NCI-H82 (cell line): Measurements from ENCODE around the gene TINCR.
"Not testable (repeated sequence)": the region's sequence is repeated elsewhere in the genome, so short reads cannot be mapped to it uniquely, and the experiment has no call there.

Source experiments
- DNase-seq: peaks from one replicate; lab custom pipeline; 2025; lab: John Stamatoyannopoulos, UW

Gene TINCR

GRCh38 chr19:5567360-5567969, at the start of gene TINCR:
TSS of gene TINCR (minus strand) at chr19:5567953.
- DNase-seq: peak; percentile 19

- DNase-seq: no peak
Measured at GRCh38 chr19:5617080-5617479, 49.3 kb upstream of the TINCR start.

- DNase-seq: no peak
Measured at GRCh38 chr19:5615756-5616327, 48.1 kb upstream of the TINCR start.

GRCh38 chr19:5612891-5613865, 45.4 kb upstream of the TINCR start:
- no peak for DNase-seq

- DNase-seq: no peak
Measured at GRCh38 chr19:5609881-5610448, 42.2 kb upstream of the TINCR start.

- DNase-seq: not testable (repeated sequence)
Measured at GRCh38 chr19:5608766-5609165, 41.0 kb upstream of the TINCR start.

GRCh38 chr19:5608291-5608690, 40.5 kb upstream of the TINCR start:
- no peak for DNase-seq

GRCh38 chr19:5607318-5608275, 39.8 kb upstream of the TINCR start:
- no peak for DNase-seq

GRCh38 chr19:5605362-5605761, 37.6 kb upstream of the TINCR start:
- no peak for DNase-seq

- no peak for DNase-seq
Measured at GRCh38 chr19:5603626-5604025, 35.9 kb upstream of the TINCR start.

- no peak for DNase-seq
Measured at GRCh38 chr19:5600797-5601196, 33.0 kb upstream of the TINCR start.

- DNase-seq: no peak
Measured at GRCh38 chr19:5595745-5596144, 28.0 kb upstream of the TINCR start.

GRCh38 chr19:5595129-5595528, 27.4 kb upstream of the TINCR start:
- no peak for DNase-seq

GRCh38 chr19:5594521-5594950, 26.8 kb upstream of the TINCR start:
- DNase-seq: no peak

GRCh38 chr19:5593343-5594255, 25.8 kb upstream of the TINCR start:
- DNase-seq: no peak

- no peak for DNase-seq
Measured at GRCh38 chr19:5592531-5593342, 25.0 kb upstream of the TINCR start.

- no peak for DNase-seq
Measured at GRCh38 chr19:5591476-5591875, 23.7 kb upstream of the TINCR start.

GRCh38 chr19:5590865-5591154, 23.1 kb upstream of the TINCR start:
- DNase-seq: no peak

- DNase-seq: no peak
Measured at GRCh38 chr19:5590151-5590864, 22.6 kb upstream of the TINCR start.
